Measurements from ENCODE around the gene PDCD7. TPM values are rescaled to one million over a fixed set of nuclear protein-coding genes. Genes with fewer than 3 reads are reported as not detected.
A peak's percentile ranks its signal among the peaks of the same experiment; 100 is the strongest.

Gene PDCD7
- total and polyA plus RNA-seq, 2 of the 13 experiments (the other 11 are each of a cell fraction or from before 2014, with no cell fraction given): 10.1 to 14.7 TPM

GRCh38 chr15:65132878-65133547 lies 595 bp downstream of the PDCD7 start (continued):
- TF ChIP-seq ZNF609 (CRISPR knock-in tag; IDR thresholded peaks at IDR 0.05; ENCODE audit: borderline replicate concordance) (no peak), SNAI1 (CRISPR knock-in tag; IDR thresholded peaks at IDR 0.05; ENCODE audit: borderline replicate concordance) (0 out of 2 replicates have a peak, but pooled peaks have one; percentile 28), RBFOX2 (IDR thresholded peaks at IDR 0.05; ENCODE audit: low read depth, low read length) (peak; percentile 70), HDAC6 (IDR thresholded peaks at IDR 0.05; ENCODE audit: low read depth, low read length) (no peak), SUZ12 (IDR thresholded peaks at IDR 0.05; ENCODE audit: low read depth, low read length) (no peak), PREB (CRISPR knock-in tag; IDR thresholded peaks at IDR 0.05) (no peak), ZNF841 (CRISPR knock-in tag; IDR thresholded peaks at IDR 0.05; ENCODE audit: borderline replicate concordance) (0 out of 2 replicates have a peak, but pooled peaks have one; percentile 49), SRY (CRISPR knock-in tag; IDR thresholded peaks at IDR 0.05) (peak; percentile 32; the same call in 1 of the 2 replicates), FOXO1 (CRISPR knock-in tag; IDR thresholded peaks at IDR 0.05) (no peak), SSRP1 (CRISPR knock-in tag; IDR thresholded peaks at IDR 0.05) (no peak), BATF2 (CRISPR knock-in tag; IDR thresholded peaks at IDR 0.05) (peak; percentile 23; the same call in 1 of the 2 replicates), ZNF562 (CRISPR knock-in tag; IDR thresholded peaks at IDR 0.05; ENCODE audit: borderline replicate concordance) (no peak), CAMTA2 (CRISPR knock-in tag; IDR thresholded peaks at IDR 0.05; ENCODE audit: borderline replicate concordance) (no peak; the same call in 1 of the 2 replicates), CEBPB (IDR thresholded peaks at IDR 0.05; ENCODE audit: borderline replicate concordance, low read depth, low read length) (no peak), MTA1 (CRISPR knock-in tag; IDR thresholded peaks at IDR 0.05; ENCODE audit: borderline replicate concordance) (peak; percentile 67; the same call in 1 of the 2 replicates), TFDP2 (CRISPR knock-in tag; IDR thresholded peaks at IDR 0.05) (0 out of 2 replicates have a peak, but pooled peaks have one; percentile 31), ZNF232 (CRISPR knock-in tag; IDR thresholded peaks at IDR 0.05; ENCODE audit: borderline replicate concordance) (peak; percentile 55; the same call in 1 of the 2 replicates), ZNF550 (CRISPR knock-in tag; IDR thresholded peaks at IDR 0.05; ENCODE audit: borderline replicate concordance) (no peak), FIP1L1 (IDR thresholded peaks at IDR 0.05; ENCODE audit: borderline replicate concordance, insufficient read depth, low read depth, low read length) (no peak)

All from HepG2 (cell line).